Measurements from ENCODE around the gene PRUNE2.

GRCh38 chr9:76897804-76898525 is 7.9 kb downstream of the PRUNE2 start:
- TF ChIP-seq REST (IDR thresholded peaks at IDR 0.05; ENCODE audit: insufficient read depth in 1 of 2, low read depth in 2 of 2, low read length in 2 of 2) (no peak), POLR2AphosphoS5 (IDR thresholded peaks at IDR 0.05; ENCODE audit: low read depth, low read length) (no peak)
